Mucosa of descending colon (tissue), 3 donors: Measurements from ENCODE around the gene OR2T29. TPM values are rescaled to one million over a fixed set of nuclear protein-coding genes. Genes with fewer than 3 reads are reported as not detected.
"Not testable (repeated sequence)": the region's sequence is repeated elsewhere in the genome, so short reads cannot be mapped to it uniquely, and the experiment has no call there.

Source experiments
- ATAC-seq: fragments of 200-7000 bp; cut with Tn5 transposase; one replicate; pipeline ENCODE4 v1.9.1; 2020; ENCODE audit warnings: mild to moderate bottlenecking, moderate library complexity
- DNase-seq, 3 donors: peaks; one replicate each; pipeline ENCODE4 v3.0.0-alpha.2; 2020
- H3K36me3 ChIP-seq: fragments of 200-600 bp; one replicate; pipeline ENCODE4 v1.8.0; 2021; ENCODE audit warnings: low read depth, mild to moderate bottlenecking
- H3K4me1 ChIP-seq: fragments of 200-600 bp; one replicate; pipeline ENCODE4 v1.8.0; 2021; ENCODE audit warnings: low read depth, mild to moderate bottlenecking
- H3K4me3 ChIP-seq: fragments of 200-600 bp; one replicate; pipeline ENCODE4 v1.8.0; 2021; ENCODE audit warnings: mild to moderate bottlenecking
- H3K9me3 ChIP-seq: fragments of 200-600 bp; one replicate; pipeline ENCODE4 v1.8.0; 2021; ENCODE audit warnings: mild to moderate bottlenecking
- intact Hi-C, 2 donors: fragments of 100-400 bp; cut with DNase I in 1 of 2; cut with micrococcal nuclease in 1 of 2; formaldehyde crosslinking; loops; one replicate each; pipeline versions ENCODE4 v1.11.0 to v1.11.1; 2022; cut with DNase I, micrococcal nuclease
- long read RNA-seq, 2 donors: library from polyadenylated mRNA; unstranded; transcript quantifications; one replicate each; pipeline ENCODE4 v2.0.0, GENCODE V29; 2019 to 2021
- total RNA-seq, 3 donors: library from RNA; stranded (reverse); fragmentation: NEBNext Ultra II Directional in 2 of 3; extraction: Animal tissue kit (Norgen Biotek cat#: 25700) in 2 of 3; gene quantifications; one replicate each; pipeline versions ENCODE4 v1.2.1 to v1.2.4, GENCODE V29; 2021 to 2023
- TF ChIP-seq, protein P1 (sequence below): fragments of 200-600 bp; IDR thresholded peaks from one replicate; pipeline ENCODE4 v1.8.0; 2022; ENCODE audit warnings: antibody characterized with exemption, mild to moderate bottlenecking
- donor health status: DM: no; HTN: no; CAD: no; lungs with moderate emphysema.
- donor health status: DM: no; HTN: no; CAD: no.
- donor health status: DM: no; HTN: yes; CAD: no.

OR2T29 gene, protein sequence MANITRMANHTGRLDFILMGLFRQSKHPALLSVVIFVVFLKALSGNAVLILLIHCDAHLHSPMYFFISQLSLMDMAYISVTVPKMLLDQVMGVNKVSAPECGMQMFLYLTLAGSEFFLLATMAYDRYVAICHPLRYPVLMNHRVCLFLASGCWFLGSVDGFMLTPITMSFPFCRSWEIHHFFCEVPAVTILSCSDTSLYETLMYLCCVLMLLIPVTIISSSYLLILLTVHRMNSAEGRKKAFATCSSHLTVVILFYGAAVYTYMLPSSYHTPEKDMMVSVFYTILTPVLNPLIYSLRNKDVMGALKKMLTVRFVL
- total RNA-seq: not detected
- long read RNA-seq, donor 1: 0 reads
- long read RNA-seq, donor 2: 0 reads

DNA sequence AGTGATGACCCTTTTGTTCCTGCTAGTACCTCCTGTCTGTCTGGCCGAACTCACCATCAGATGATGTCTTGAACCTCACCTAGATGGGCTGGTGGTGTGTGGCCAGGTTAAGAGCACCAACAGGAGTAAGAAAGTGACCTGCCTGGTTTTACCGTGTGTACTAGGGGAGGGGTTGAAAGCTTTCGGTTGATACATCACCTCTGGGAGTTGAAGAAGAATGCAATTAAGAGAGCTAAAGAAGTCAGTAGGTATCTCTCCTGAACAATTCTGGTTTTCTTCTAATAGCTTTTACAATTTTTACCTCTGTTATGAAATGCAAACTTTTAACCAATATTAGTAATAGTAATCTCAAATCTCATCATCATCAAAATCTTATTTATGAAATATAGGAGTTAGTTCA lies at the start of gene OR2T29:
TSS of gene OR2T29 (minus strand) at position 101 of the 400 bp plus-strand sequence. CDS start 3,281 bp downstream, outside the sequence.
- H3K4me3 ChIP-seq, DNase-seq, H3K36me3 ChIP-seq, H3K9me3 ChIP-seq, H3K4me1 ChIP-seq, ATAC-seq, intact Hi-C loops: not testable (repeated sequence)

DNA sequence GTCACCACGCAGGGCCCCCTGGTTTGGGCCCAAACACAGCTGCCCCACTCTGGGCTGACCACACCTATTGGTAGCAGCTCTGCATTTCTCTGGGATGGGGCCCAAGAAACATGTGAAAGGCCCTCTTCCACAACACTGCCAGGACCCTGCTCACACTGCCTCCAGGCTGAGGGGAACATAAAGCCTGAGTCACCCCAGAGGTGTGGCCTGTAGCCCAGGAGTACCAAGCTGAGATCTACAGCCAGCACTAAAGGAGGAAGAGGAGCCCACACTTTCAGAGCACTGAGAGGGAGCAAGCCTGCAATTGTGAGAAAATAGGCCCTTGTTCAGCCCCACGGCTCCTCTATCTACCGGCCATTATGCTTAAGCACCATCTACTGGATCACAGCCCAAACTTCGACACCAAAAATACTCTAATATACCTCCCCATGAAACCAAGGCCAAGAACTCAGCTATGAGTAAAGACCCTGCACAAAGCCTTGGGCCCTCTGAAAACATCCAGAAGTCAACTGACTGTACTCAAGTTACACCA lies 49.4 kb upstream of the OR2T29 start:
- Histone ChIP-seq H3K9me3 (no peaks in the 10 kb centered on the region), H3K4me3 (no peak overlapping the region), H3K4me1 (no peaks in the 10 kb centered on the region), H3K36me3 (no peaks in the 10 kb centered on the region)
- ATAC-seq (no peak), DNase-seq (no peak)
- TF ChIP-seq, protein P1, sequence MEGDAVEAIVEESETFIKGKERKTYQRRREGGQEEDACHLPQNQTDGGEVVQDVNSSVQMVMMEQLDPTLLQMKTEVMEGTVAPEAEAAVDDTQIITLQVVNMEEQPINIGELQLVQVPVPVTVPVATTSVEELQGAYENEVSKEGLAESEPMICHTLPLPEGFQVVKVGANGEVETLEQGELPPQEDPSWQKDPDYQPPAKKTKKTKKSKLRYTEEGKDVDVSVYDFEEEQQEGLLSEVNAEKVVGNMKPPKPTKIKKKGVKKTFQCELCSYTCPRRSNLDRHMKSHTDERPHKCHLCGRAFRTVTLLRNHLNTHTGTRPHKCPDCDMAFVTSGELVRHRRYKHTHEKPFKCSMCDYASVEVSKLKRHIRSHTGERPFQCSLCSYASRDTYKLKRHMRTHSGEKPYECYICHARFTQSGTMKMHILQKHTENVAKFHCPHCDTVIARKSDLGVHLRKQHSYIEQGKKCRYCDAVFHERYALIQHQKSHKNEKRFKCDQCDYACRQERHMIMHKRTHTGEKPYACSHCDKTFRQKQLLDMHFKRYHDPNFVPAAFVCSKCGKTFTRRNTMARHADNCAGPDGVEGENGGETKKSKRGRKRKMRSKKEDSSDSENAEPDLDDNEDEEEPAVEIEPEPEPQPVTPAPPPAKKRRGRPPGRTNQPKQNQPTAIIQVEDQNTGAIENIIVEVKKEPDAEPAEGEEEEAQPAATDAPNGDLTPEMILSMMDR: no peak
- intact Hi-C loops: no loop called here

DNA sequence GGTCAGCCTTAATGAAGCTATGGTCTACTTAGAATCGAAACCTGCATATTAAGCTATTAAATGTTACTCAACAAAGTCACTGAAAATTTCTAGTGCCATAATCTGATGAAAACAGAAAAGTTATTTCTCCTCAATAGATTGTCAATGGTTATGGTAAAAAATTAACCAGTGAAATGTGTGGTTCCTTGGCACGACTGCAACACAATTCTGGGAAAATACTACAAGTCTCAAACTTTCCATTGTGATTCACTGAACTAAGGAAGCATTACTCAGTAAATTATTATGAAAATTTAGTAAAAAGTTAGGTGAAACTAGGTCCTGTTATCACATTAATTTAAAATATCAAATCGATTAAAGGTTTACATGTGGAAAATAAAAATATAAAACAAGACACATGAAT lies 47.7 kb upstream of the OR2T29 start:
- intact Hi-C loops: no loop called here
- Histone ChIP-seq H3K9me3 (no peaks in the 10 kb centered on the region), H3K4me1 (no peaks in the 10 kb centered on the region), H3K36me3 (no peaks in the 10 kb centered on the region), H3K4me3 (no peak overlapping the region)
- TF ChIP-seq, protein P1: no peak
- DNase-seq: no peak
- ATAC-seq: no peak

DNA sequence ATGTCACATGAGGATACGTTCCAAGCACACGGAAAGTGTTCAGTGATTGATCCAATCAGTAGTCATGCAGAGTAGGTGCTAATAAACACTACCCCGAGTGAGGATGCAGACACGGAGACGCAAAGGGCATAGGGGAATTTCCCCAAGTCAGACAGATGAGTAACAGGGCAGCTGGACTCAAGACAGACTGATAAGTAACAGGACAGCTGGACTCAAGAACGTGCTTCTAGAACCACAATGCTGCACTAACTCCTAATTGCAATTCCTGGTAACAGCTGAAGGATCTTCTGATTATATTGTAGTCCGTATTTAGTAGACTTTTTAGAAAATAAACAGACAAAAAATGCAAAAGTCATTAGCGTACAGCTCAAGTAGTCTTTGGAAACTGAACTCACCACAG lies 36.8 kb upstream of the OR2T29 start:
- no peak overlapping the region for H3K4me3 ChIP-seq
- intact Hi-C loops: no loop called here
- no peaks in the 10 kb centered on the region for H3K4me1 ChIP-seq
- no peaks in the 10 kb centered on the region for H3K36me3 ChIP-seq
- no peak for DNase-seq
- no peak for ATAC-seq
- no peaks in the 10 kb centered on the region for H3K9me3 ChIP-seq
- TF ChIP-seq, protein P1: no peak

DNA sequence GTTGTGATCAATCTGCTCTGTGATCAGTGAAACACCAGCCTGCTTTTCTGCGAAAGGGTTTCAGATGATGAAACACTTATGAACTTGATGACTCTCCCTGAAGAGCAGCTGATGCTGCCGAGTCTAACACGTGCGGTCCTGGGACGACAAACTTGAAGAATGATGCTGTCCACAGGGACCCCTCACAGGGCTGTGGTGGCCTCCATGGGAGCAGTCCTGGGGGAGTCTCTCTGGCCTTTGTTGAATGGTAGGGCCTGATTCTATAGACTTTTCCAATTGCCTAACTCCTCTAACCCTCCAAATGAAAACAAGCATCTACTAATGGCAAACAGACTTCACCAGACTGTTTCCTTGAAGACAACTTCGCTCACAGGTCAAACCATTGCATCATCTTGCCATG lies 35.0 kb upstream of the OR2T29 start, which contains the start of gene OR2T10:
TSS of gene OR2T10 (minus strand) at position 112 of the 400 bp plus-strand sequence. CDS start 3,932 bp downstream, outside the sequence.
- no peaks in the 10 kb centered on the region for H3K9me3 ChIP-seq
- H3K36me3 ChIP-seq: no peaks in the 10 kb centered on the region
- no peak for ATAC-seq
- no peaks in the 10 kb centered on the region for H3K4me1 ChIP-seq
- no peak for DNase-seq
- TF ChIP-seq, protein P1: no peak
- intact Hi-C loops: no loop called here
- H3K4me3 ChIP-seq: no peak within 1 kb of the TSS

DNA sequence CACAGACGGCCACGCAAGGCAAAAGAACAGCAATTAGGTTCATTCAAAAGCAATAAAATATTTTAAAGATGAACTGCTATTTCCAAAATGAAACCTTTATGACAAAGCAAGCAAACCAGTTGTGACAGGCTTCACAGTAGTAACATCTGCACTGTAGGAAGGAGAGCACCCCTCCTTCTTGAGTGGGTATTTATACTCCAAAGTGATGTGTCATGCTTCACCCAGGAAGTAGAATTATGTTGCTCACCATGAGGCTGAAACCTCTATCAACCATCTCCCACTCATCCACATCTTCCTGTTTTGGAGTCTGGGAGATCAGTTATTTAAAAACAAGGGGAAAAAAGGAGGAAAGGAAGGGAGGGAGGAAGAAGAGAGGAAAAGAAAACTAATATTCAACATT lies 34.0 kb upstream of the OR2T29 start:
- no peaks in the 10 kb centered on the region for H3K4me1 ChIP-seq
- intact Hi-C loops: no loop called here
- H3K9me3 ChIP-seq: no peaks in the 10 kb centered on the region
- no peak overlapping the region for H3K4me3 ChIP-seq
- DNase-seq: no peak
- no peaks in the 10 kb centered on the region for H3K36me3 ChIP-seq
- no peak for ATAC-seq
- TF ChIP-seq, protein P1: no peak
